Right cardiac atrium (tissue), 5 donors: Measurements from ENCODE around the gene TCF12. TPM values are rescaled to one million over a fixed set of nuclear protein-coding genes. Genes with fewer than 3 reads are reported as not detected.
"Not testable (repeated sequence)": the region's sequence is repeated elsewhere in the genome, so short reads cannot be mapped to it uniquely, and the experiment has no call there.

Source experiments
- ATAC-seq, 2 donors: fragments of 200-7000 bp; cut with Tn5 transposase; one replicate each; pipeline versions ENCODE4 v1.8.0 to v1.9.1; 2020; ENCODE audit warnings: moderate library complexity in 2 of 2, mild to moderate bottlenecking in 1 of 2
- DNase-seq, 3 donors: peaks; one replicate each; pipeline ENCODE4 v3.0.0-alpha.2; 2020
- H3K27ac ChIP-seq: one replicate; pipeline ENCODE4 v1.5.1; 2013; ENCODE audit warnings: mild to moderate bottlenecking, low read length, control low read depth, moderate library complexity
- H3K27me3 ChIP-seq: one replicate; pipeline ENCODE4 v1.6.1; 2013; ENCODE audit not compliant: control insufficient read depth, insufficient read depth
- H3K4me1 ChIP-seq: one replicate; pipeline ENCODE4 v1.6.1; 2013; ENCODE audit warnings: low read length; ENCODE audit not compliant: control insufficient read depth, insufficient read depth
- H3K4me3 ChIP-seq: one replicate; pipeline ENCODE4 v1.5.1; 2013; ENCODE audit warnings: low read length, control low read depth
- H3K9me3 ChIP-seq: one replicate; pipeline ENCODE4 v1.6.1; 2013; ENCODE audit warnings: low read length; ENCODE audit not compliant: control insufficient read depth
- WGBS: extraction: QIAGEN DNeasy Blood & Tissue Kit; methylation state at CpG from one replicate; pipeline ENCODE4 v1.1.7; 2013; 5-methylcytosine and 5-hydroxymethylcytosine counted together
- intact Hi-C, 4 donors: fragments of 100-400 bp; cut with DNase I; formaldehyde crosslinking; loops; one replicate each; pipeline versions ENCODE4 v1.11.0 to v1.14.0; 2022 to 2023
- polyA plus RNA-seq: library from polyadenylated mRNA; stranded (reverse); fragments of 200-250 nt; gene quantifications from one replicate; pipeline ENCODE4 v1.2.3, GENCODE V29; 2013
- total RNA-seq, 4 donors: library from RNA; stranded (reverse); fragmentation: NEBNext Ultra II Directional; extraction: Animal tissue kit (Norgen Biotek cat#: 25700); gene quantifications; one replicate each; pipeline ENCODE4 v1.2.1, GENCODE V29; 2021
- donor health status: healthy with polysubstance abuse.
- donor health status: DM: no; HTN: yes; CAD: no.
- donor health status: DM: no; HTN: no; CAD: no.
- donor health status: DM: no; HTN: yes; CAD: no; lungs with severe emphysema.
- donor health status: DM: yes; HTN: yes; CAD: no.

TCF12 gene
- total and polyA plus RNA-seq, 5 donors = 11.7 to 58.8 (median 51.5) TPM

- WGBS = 88% methylated on average over 3 of the region's 3 CpGs
- DNase-seq = no peak
- no peaks in the 10 kb centered on the region for H3K27me3 ChIP-seq
- H3K27ac ChIP-seq = no peak overlapping the region
- no peaks in the 10 kb centered on the region for H3K4me1 ChIP-seq
- no peak overlapping the region for H3K4me3 ChIP-seq
- no peak for ATAC-seq
- no peaks in the 10 kb centered on the region for H3K9me3 ChIP-seq
- intact Hi-C loops = no loop called here
These were observed 74.3 kb downstream of the TCF12 start for GRCh38 chr15:56992725-56993124.

GRCh38 chr15:56994280-56994679 lies 75.8 kb downstream of the TCF12 start:
- ATAC-seq (no peak), DNase-seq (no peak)
- Histone ChIP-seq H3K27ac (no peak overlapping the region), H3K4me1 (no peaks in the 10 kb centered on the region), H3K27me3 (no peaks in the 10 kb centered on the region), H3K9me3 (no peaks in the 10 kb centered on the region), H3K4me3 (no peak overlapping the region)
- intact Hi-C loops = no loop called here

- no peak overlapping the region for H3K27ac ChIP-seq
- no peak for DNase-seq
- ATAC-seq = no peak
- H3K27me3 ChIP-seq = no peaks in the 10 kb centered on the region
- no peaks in the 10 kb centered on the region for H3K4me1 ChIP-seq
- intact Hi-C loops = no loop called here
- H3K4me3 ChIP-seq = no peak overlapping the region
- H3K9me3 ChIP-seq = no peaks in the 10 kb centered on the region
These were observed 77.6 kb downstream of the TCF12 start for GRCh38 chr15:56996093-56996492.

GRCh38 chr15:56996746-56997470 lies 78.5 kb downstream of the TCF12 start:
- H3K4me1 ChIP-seq = no peaks in the 10 kb centered on the region
- H3K4me3 ChIP-seq = no peak overlapping the region
- ATAC-seq = no peak
- H3K27me3 ChIP-seq = no peaks in the 10 kb centered on the region
- intact Hi-C loops = no loop called here
- 93% methylated on average over 3 of the region's 3 CpGs for WGBS
- H3K27ac ChIP-seq = no peak overlapping the region
- no peak for DNase-seq
- H3K9me3 ChIP-seq = no peaks in the 10 kb centered on the region

GRCh38 chr15:57003418-57003817 lies 85.0 kb downstream of the TCF12 start:
- no peak for DNase-seq
- intact Hi-C loops = no loop called here
- ATAC-seq = no peak
- Histone ChIP-seq H3K27me3 (no peaks in the 10 kb centered on the region), H3K9me3 (no peaks in the 10 kb centered on the region), H3K4me1 (peaks cover 1% of the 10 kb centered on the region), H3K4me3 (no peak overlapping the region), H3K27ac (no peak overlapping the region)
- 78% methylated on average over 4 of the region's 4 CpGs for WGBS

- no peak for DNase-seq
- H3K4me3 ChIP-seq = no peak overlapping the region
- ATAC-seq = no peak
- no peaks in the 10 kb centered on the region for H3K9me3 ChIP-seq
- 91% methylated on average over 1 of the region's 1 CpG for WGBS
- no peaks in the 10 kb centered on the region for H3K27me3 ChIP-seq
- no peak overlapping the region for H3K27ac ChIP-seq
- H3K4me1 ChIP-seq = peaks cover 1% of the 10 kb centered on the region
- intact Hi-C loops = no loop called here
These were observed 86.8 kb downstream of the TCF12 start for GRCh38 chr15:57005244-57005643.

- 89% methylated on average over 1 of the region's 1 CpG for WGBS
- ATAC-seq, H3K9me3 ChIP-seq, H3K4me1 ChIP-seq, DNase-seq, H3K27me3 ChIP-seq, H3K4me3 ChIP-seq, intact Hi-C loops, H3K27ac ChIP-seq: not testable (repeated sequence)
These were observed 89.4 kb downstream of the TCF12 start for GRCh38 chr15:57007797-57008196.

- Histone ChIP-seq H3K27me3 (no peaks in the 10 kb centered on the region), H3K4me1 (peaks cover 3% of the 10 kb centered on the region), H3K9me3 (no peaks in the 10 kb centered on the region), H3K27ac (no peak overlapping the region), H3K4me3 (no peak overlapping the region)
- DNase-seq (no peak), ATAC-seq (no peak)
- intact Hi-C loops = no loop called here
- 98% methylated on average over 2 of the region's 2 CpGs for WGBS
These were observed 92.3 kb downstream of the TCF12 start for GRCh38 chr15:57010724-57011123.

- DNase-seq (no peak), ATAC-seq (no peak)
- intact Hi-C loops = no loop called here
- H3K27me3 ChIP-seq = no peaks in the 10 kb centered on the region
- H3K27ac ChIP-seq = no peak overlapping the region
- H3K4me3 ChIP-seq = no peak overlapping the region
- 72% methylated on average over 3 of the region's 3 CpGs for WGBS
- peaks cover 3% of the 10 kb centered on the region for H3K4me1 ChIP-seq
- no peaks in the 10 kb centered on the region for H3K9me3 ChIP-seq
These were observed 94.1 kb downstream of the TCF12 start for GRCh38 chr15:57012556-57012955.

GRCh38 chr15:57014896-57015295 lies 96.5 kb downstream of the TCF12 start:
- H3K4me1 ChIP-seq, DNase-seq, intact Hi-C loops, H3K9me3 ChIP-seq, H3K27me3 ChIP-seq, ATAC-seq, H3K4me3 ChIP-seq, H3K27ac ChIP-seq: not testable (repeated sequence)
- WGBS = 97% methylated on average over 5 of the region's 5 CpGs

- H3K27ac ChIP-seq = no peak overlapping the region
- ATAC-seq (no peak), DNase-seq (no peak)
These were observed 96.9 kb downstream of the TCF12 start for GRCh38 chr15:57015360-57015759.

GRCh38 chr15:57015897-57016296 lies 97.5 kb downstream of the TCF12 start:
- DNase-seq (no peak), ATAC-seq (no peak)
- Histone ChIP-seq H3K27ac (no peak overlapping the region), H3K9me3 (no peaks in the 10 kb centered on the region), H3K4me1 (peaks cover 1% of the 10 kb centered on the region), H3K27me3 (no peaks in the 10 kb centered on the region), H3K4me3 (no peak overlapping the region)
- 86% methylated on average over 2 of the region's 2 CpGs for WGBS
- intact Hi-C loops = no loop called here

More at GRCh38 chr15:57015360-57015759, 96.9 kb downstream of the TCF12 start:
- H3K27me3 ChIP-seq = no peaks in the 10 kb centered on the region
- no peaks in the 10 kb centered on the region for H3K9me3 ChIP-seq
- no peak overlapping the region for H3K4me3 ChIP-seq
- H3K4me1 ChIP-seq = peaks cover 1% of the 10 kb centered on the region
- intact Hi-C loops = no loop called here
